PC-3 (cell line): Measurements from ENCODE around the gene AKAP4.

ENCODE experiments used
- CTCF ChIP-seq: fragments of 300-600 bp; sonication (generic); conservative IDR thresholded peaks from 2 replicates; pipeline ENCODE4 v1.5.1; 2017; ENCODE audit warnings: antibody characterized with exemption, low read depth, mild to moderate bottlenecking, low read length
- EZH2 ChIP-seq: fragments of 300-600 bp; sonication (generic); IDR thresholded peaks from one replicate; pipeline ENCODE4 v1.6.1; 2017; ENCODE audit warnings: antibody characterized with exemption, mild to moderate bottlenecking, low read length; ENCODE audit not compliant: unreplicated experiment
- EZH2phosphoT487 ChIP-seq: fragments of 300-600 bp; sonication (generic); IDR thresholded peaks from 2 replicates; pipeline ENCODE4 v1.6.1; 2018; ENCODE audit warnings: mild to moderate bottlenecking, antibody characterized with exemption, low read length, borderline replicate concordance

- TF ChIP-seq EZH2 (no peak), CTCF (no peak), EZH2phosphoT487 (no peak)
These were observed 31.1 kb downstream of the AKAP4 start for GRCh38 chrX:50169717-50170116.
